A673 (cell line): ENCODE measurements around the gene RPS26. TPM values are rescaled to one million over a fixed set of nuclear protein-coding genes. Genes with fewer than 3 reads are reported as not detected.

Source experiments
- BruUV-seq: library from RNA; stranded (reverse); fragments of 400-500 nt; replicated peaks from 2 replicates; lab custom pipeline; 2021; lab: Mats Ljungman, UMichigan
- CTCF ChIA-PET: fragments of 300-600 bp; sonication (Branson Sonifier 250); formaldehyde crosslinking; loops from one replicate; lab custom pipeline; 2022; ENCODE audit warnings: antibody characterized with exemption; lab: Charles Lee
- POLR2A ChIA-PET: fragments of 300-600 bp; sonication (Branson Sonifier 250); formaldehyde crosslinking; loops from one replicate; lab custom pipeline; 2022; ENCODE audit warnings: antibody characterized with exemption; ENCODE audit not compliant: low non-redundant PET; lab: Charles Lee
- DNase-seq: peaks from one replicate; pipeline ENCODE4 v3.0.0-alpha.2; 2015; ENCODE audit warnings: low spot score
- H3K27ac ChIP-seq: fragments of 200-600 bp; sonication (generic); 2 replicates; pipeline ENCODE4 v1.5.1; 2016; ENCODE audit warnings: mixed run types, low read depth, mild to moderate bottlenecking, mixed read lengths, antibody characterized with exemption, low read length; ENCODE audit not compliant: poor library complexity, severe bottlenecking
- H3K27me3 ChIP-seq: fragments of 200-600 bp; sonication (generic); replicated peaks from 2 replicates; pipeline ENCODE4 v1.6.1; 2017; ENCODE audit warnings: mixed run types, low read depth, mild to moderate bottlenecking, mixed read lengths, antibody characterized with exemption, low read length; ENCODE audit not compliant: insufficient read depth, poor library complexity
- H3K36me3 ChIP-seq: fragments of 200-600 bp; sonication (generic); 2 replicates; pipeline ENCODE4 v1.6.1; 2016; ENCODE audit warnings: mixed run types, mild to moderate bottlenecking, mixed read lengths, antibody characterized with exemption, low read length; ENCODE audit not compliant: insufficient read depth, poor library complexity, severe bottlenecking
- H3K4me1 ChIP-seq: fragments of 200-600 bp; sonication (generic); 2 replicates; pipeline ENCODE4 v1.6.1; 2017; ENCODE audit warnings: mixed run types, mild to moderate bottlenecking, mixed read lengths, antibody characterized with exemption, low read length; ENCODE audit not compliant: insufficient read depth, poor library complexity, severe bottlenecking
- H3K4me3 ChIP-seq: fragments of 200-600 bp; sonication (generic); 2 replicates; pipeline ENCODE4 v1.5.1; 2016; ENCODE audit warnings: low read depth, mixed run types, mild to moderate bottlenecking, mixed read lengths, low read length; ENCODE audit not compliant: poor library complexity, severe bottlenecking
- H3K9me3 ChIP-seq: fragments of 200-600 bp; sonication (generic); 2 replicates; pipeline ENCODE4 v1.6.1; 2016; ENCODE audit warnings: mixed run types, low read depth, mild to moderate bottlenecking, mixed read lengths, antibody characterized with exemption, low read length; ENCODE audit not compliant: poor library complexity, severe bottlenecking
- EZH2 ChIP-seq: fragments of 200-600 bp; sonication (generic); IDR thresholded peaks from 2 replicates; pipeline ENCODE4 v1.6.1; 2017; ENCODE audit warnings: borderline replicate concordance, low read depth, mild to moderate bottlenecking, mixed read lengths, antibody characterized with exemption, low read length; ENCODE audit not compliant: poor library complexity, severe bottlenecking
- intact Hi-C: fragments of 100-400 bp; cut with micrococcal nuclease; formaldehyde crosslinking; loops from one replicate; pipeline ENCODE4 v1.10.0; 2022; ENCODE audit not compliant: unreplicated experiment
- total RNA-seq: library from RNA; stranded (reverse); gene quantifications from 2 replicates; pipeline ENCODE4 v1.2.3, GENCODE V29; 2021
- TF ChIP-seq, protein P1 (sequence below): fragments of 300-800, 200-600 bp; sonication (generic); conservative IDR thresholded peaks from 2 replicates; pipeline ENCODE4 v1.5.1; 2017; ENCODE audit warnings: low read depth, mild to moderate bottlenecking, antibody characterized with exemption, low read length, moderate library complexity, mixed read lengths

RPS26 gene
- total RNA-seq, 1 experiment from 2014 or later, result 69.9 TPM

DNA sequence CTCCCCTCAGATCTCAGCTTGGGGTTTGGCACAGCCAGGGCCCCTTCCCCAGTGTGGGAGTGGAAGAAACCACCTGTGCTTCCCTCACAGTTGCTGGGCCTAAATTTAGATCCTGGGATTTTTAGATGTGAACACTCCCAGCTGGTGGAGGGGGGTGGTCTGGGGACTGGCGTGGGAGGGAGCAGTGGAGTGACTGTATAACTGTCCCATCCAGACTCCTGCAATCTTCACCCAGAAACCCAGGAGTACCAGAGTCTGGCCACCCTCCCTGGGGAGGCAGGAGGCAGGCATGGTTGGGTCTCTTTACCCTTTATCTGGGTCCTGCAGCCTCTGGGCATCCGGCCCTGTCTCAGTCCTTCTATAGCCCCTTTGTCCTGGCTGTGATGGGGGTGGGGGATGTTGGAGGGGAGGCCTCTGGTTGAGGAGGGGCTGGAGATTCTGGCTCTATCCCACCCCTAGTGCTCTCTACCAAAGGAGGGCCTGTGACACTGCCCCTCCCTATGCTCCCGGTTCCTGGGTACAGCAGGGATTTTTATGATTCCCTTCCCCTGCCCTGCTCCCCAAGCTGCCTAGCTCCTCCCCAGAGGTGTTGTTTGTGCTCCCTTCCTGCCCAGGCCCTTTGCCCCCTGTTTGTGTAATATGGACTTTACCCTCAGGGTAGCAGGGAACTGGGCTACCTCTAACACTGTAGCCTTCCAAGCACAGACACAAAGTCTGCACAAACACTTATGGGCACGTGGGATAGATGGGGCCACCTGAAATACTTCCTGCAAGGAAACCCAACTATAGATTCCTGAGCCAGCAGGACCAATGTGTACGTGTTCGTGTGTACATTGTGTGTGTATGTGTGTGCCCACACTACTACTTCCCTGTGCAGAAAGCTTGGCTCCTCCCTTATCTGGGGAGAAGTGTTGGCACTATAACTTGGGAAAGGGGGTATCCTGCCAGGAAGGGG, 40.0 kb downstream of the RPS26 start:
- DNase-seq, result no peak
- intact Hi-C loops, result no loop called here
- Histone ChIP-seq H3K36me3 (no peaks in the 10 kb centered on the region), H3K9me3 (no peaks in the 10 kb centered on the region), H3K4me1 (no peaks in the 10 kb centered on the region), H3K4me3 (no peak overlapping the region), H3K27ac (no peak overlapping the region), H3K27me3 (no peaks in the 10 kb centered on the region)
- ChIA-PET POLR2A (no interaction called here), CTCF (no interaction called here)
- no TSS peak for BruUV-seq
- TF ChIP-seq, protein P1, sequence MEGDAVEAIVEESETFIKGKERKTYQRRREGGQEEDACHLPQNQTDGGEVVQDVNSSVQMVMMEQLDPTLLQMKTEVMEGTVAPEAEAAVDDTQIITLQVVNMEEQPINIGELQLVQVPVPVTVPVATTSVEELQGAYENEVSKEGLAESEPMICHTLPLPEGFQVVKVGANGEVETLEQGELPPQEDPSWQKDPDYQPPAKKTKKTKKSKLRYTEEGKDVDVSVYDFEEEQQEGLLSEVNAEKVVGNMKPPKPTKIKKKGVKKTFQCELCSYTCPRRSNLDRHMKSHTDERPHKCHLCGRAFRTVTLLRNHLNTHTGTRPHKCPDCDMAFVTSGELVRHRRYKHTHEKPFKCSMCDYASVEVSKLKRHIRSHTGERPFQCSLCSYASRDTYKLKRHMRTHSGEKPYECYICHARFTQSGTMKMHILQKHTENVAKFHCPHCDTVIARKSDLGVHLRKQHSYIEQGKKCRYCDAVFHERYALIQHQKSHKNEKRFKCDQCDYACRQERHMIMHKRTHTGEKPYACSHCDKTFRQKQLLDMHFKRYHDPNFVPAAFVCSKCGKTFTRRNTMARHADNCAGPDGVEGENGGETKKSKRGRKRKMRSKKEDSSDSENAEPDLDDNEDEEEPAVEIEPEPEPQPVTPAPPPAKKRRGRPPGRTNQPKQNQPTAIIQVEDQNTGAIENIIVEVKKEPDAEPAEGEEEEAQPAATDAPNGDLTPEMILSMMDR, result no peak
- no peak for TF ChIP-seq EZH2

DNA sequence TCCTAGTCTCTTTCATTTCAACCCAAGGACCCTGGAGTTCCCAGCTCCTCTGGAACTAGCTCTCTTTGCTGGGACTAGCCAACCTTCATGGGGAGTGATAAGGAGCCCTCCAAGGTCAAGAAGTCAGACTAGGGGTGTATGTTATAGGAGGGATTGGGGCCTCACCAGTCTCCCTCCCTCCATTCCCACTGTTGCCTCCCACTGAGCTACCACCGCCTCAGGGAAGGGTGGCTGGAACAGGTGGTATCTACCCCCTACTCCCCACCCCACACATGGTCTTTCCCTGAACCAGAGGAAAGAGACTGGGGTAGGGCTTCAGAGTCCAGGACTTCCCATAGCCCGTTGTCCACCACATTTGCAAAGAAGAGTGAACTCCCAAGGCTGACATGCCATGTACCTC, 40.7 kb downstream of the RPS26 start:
- no peaks in the 10 kb centered on the region for H3K27me3 ChIP-seq
- intact Hi-C loops, result no loop called here
- H3K36me3 ChIP-seq, result no peaks in the 10 kb centered on the region
- TF ChIP-seq, protein P1, result no peak
- H3K27ac ChIP-seq, result no peak overlapping the region
- no peak for DNase-seq
- no peak overlapping the region for H3K4me3 ChIP-seq
- BruUV-seq, result no TSS peak
- ChIA-PET POLR2A (no interaction called here), CTCF (no interaction called here)
- no peaks in the 10 kb centered on the region for H3K4me1 ChIP-seq
- H3K9me3 ChIP-seq, result no peaks in the 10 kb centered on the region

DNA sequence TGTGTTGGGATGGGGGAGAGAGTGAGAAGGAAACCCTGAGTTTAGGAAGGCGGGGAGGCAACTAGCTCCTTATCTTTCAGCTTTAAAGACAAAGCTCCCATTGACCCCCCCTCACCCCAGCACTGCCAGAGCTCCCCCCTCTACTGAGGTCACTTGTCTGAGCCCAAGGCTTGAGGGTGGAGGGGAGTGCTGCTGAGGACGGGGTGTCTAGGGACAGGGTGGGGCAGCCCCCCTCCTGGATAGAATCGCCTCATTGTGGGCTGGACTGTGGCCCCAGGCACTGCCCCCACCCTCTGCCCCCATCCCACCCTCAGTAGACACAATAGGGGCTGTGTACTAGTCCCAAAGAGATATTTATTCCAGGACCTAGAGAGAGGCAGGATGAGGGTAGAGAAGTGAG, 41.2 kb downstream of the RPS26 start:
- DNase-seq, result no peak
- no peaks in the 10 kb centered on the region for H3K9me3 ChIP-seq
- ChIA-PET CTCF (no interaction called here), POLR2A (no interaction called here)
- no peak overlapping the region for H3K27ac ChIP-seq
- BruUV-seq, result no TSS peak
- intact Hi-C loops, result no loop called here
- H3K36me3 ChIP-seq, result no peaks in the 10 kb centered on the region
- TF ChIP-seq EZH2, result no peak
- TF ChIP-seq, protein P1, result no peak
- H3K27me3 ChIP-seq, result no peaks in the 10 kb centered on the region
- no peak overlapping the region for H3K4me3 ChIP-seq
- no peaks in the 10 kb centered on the region for H3K4me1 ChIP-seq
